Measurements from ENCODE around the gene WDR4.

The WDR4 gene

DNA sequence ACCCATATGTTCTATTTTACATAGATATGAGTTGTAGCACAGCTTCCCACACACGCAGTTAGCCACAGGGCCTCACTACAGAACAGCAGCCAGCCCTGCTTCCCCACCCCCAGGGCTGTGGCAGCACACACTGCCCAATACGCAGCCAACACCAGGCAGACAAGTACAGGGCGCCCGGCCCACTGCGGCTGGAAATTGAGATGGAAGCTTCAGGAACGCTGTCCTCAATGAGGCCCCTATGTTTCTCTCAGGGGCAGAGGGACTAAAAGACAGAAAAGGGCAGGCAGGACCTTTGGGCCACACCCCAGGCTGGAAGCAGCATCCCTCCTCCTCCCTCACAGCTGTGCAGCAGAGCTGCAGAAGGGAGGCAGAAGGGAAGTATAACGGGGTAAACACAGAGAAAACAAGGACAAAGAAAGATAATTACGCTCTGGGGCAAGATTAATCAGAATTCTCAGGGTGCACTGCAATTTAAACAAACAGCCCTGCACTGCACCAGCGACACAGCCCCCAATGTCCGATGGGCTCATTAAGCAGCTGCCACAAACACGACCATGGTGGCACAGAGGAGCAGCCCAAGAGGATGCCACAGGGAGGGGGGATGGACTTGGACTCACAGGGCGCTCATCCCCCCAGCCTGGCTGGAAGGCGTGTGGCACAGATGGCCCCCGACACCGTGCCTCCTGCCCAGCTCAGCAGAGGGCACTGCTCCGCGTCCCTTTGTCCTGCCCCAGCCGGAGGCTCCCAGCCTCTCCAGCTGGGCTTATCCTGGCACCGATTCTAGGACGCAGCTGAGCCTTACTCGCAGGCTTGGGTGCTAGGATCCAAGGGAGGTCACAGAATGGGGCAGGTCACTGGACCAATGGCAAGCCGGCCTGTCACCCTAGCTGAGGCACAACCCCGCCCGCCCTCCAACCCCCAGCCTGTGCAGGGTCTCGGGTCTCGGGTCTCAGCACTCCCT lies 14.2 kb downstream of the WDR4 start:
- TF ChIP-seq FOXA1 (IDR thresholded peaks at IDR 0.05) (no peak), L3MBTL2 (conservative IDR thresholded peaks at IDR 0.05) (no peak), PKNOX1 (IDR thresholded peaks at IDR 0.05) (no peak), ELF4 (IDR thresholded peaks at IDR 0.05) (no peak), ZNF384 (IDR thresholded peaks at IDR 0.05) (no peak), LEF1 (IDR thresholded peaks at IDR 0.05; ENCODE audit: borderline replicate concordance) (no peak), HDGF (IDR thresholded peaks at IDR 0.05; ENCODE audit: borderline replicate concordance) (no peak), SUZ12 (IDR thresholded peaks at IDR 0.05) (no peak), NFRKB (IDR thresholded peaks at IDR 0.05) (no peak), FOXM1 (IDR thresholded peaks at IDR 0.05; ENCODE audit: borderline replicate concordance) (no peak), BHLHE40 (IDR thresholded peaks at IDR 0.05; ENCODE audit: borderline replicate concordance) (no peak), ARNT (IDR thresholded peaks at IDR 0.05) (no peak), FOXK2 (IDR thresholded peaks at IDR 0.05) (no peak), CTBP1 (IDR thresholded peaks at IDR 0.05; ENCODE audit: borderline replicate concordance) (no peak), TARDBP (IDR thresholded peaks at IDR 0.05) (no peak), SP1 (IDR thresholded peaks at IDR 0.05) (no peak)
- POLR2A ChIA-PET, result interaction anchor here (0.8 to 1.7 kb wide), 2 partner anchors 13 to 28 kb away, joined by 3 to 10 read pairs; partner anchors contain the start of gene NDUFV3
- CTCF ChIA-PET, result no interaction called here
- DNase-seq (ENCODE audit: extremely low spot score), result no peak

- no peak for DNase-seq (ENCODE audit: extremely low spot score)
- no peak for TF ChIP-seq ZNF384 (IDR thresholded peaks at IDR 0.05)
- TF ChIP-seq SP1 (IDR thresholded peaks at IDR 0.05), result no peak
- TF ChIP-seq ARNT (IDR thresholded peaks at IDR 0.05), result no peak
- TF ChIP-seq NFRKB (IDR thresholded peaks at IDR 0.05), result no peak
- no peak for TF ChIP-seq TARDBP (IDR thresholded peaks at IDR 0.05)
- no peak for TF ChIP-seq ELF4 (IDR thresholded peaks at IDR 0.05)
- no peak for TF ChIP-seq LEF1 (IDR thresholded peaks at IDR 0.05; ENCODE audit: borderline replicate concordance)
- no peak for TF ChIP-seq FOXA1 (IDR thresholded peaks at IDR 0.05)
- TF ChIP-seq BHLHE40 (IDR thresholded peaks at IDR 0.05; ENCODE audit: borderline replicate concordance), result no peak
- TF ChIP-seq HDGF (IDR thresholded peaks at IDR 0.05; ENCODE audit: borderline replicate concordance), result no peak
- TF ChIP-seq L3MBTL2 (conservative IDR thresholded peaks at IDR 0.05), result no peak
- no peak for TF ChIP-seq PKNOX1 (IDR thresholded peaks at IDR 0.05)
- no peak for TF ChIP-seq CTBP1 (IDR thresholded peaks at IDR 0.05; ENCODE audit: borderline replicate concordance)
- POLR2A ChIA-PET, result no interaction called here
- CTCF ChIA-PET, result no interaction called here
These were observed 15.1 kb downstream of the WDR4 start for GRCh38 chr21:42864286-42864685.

DNA sequence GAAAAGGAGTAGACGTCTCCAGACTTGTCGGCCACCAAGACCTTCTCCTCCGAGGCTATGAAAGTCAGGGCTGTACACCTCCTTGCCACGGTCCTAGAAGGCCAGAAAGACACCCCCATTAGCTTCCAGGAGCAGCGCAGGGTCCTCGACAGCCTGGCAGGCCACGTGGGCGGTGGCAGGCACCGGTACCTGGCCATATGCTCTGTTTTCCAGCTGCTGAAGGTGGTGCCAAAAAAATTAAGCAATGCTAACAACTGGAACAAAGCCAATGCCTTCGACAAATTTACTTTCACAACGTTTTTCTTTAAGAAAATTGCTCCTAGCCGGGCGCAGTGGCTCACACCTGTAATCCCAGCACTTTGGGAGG lies 15.9 kb downstream of the WDR4 start:
- ChIA-PET POLR2A (no interaction called here), CTCF (no interaction called here)
- DNase-seq (ENCODE audit: extremely low spot score), result no peak
- TF ChIP-seq CTBP1 (IDR thresholded peaks at IDR 0.05; ENCODE audit: borderline replicate concordance) (no peak), SUZ12 (IDR thresholded peaks at IDR 0.05) (no peak), ZNF384 (IDR thresholded peaks at IDR 0.05) (no peak), SP1 (IDR thresholded peaks at IDR 0.05) (no peak), ELF4 (IDR thresholded peaks at IDR 0.05) (no peak), FOXM1 (IDR thresholded peaks at IDR 0.05; ENCODE audit: borderline replicate concordance) (no peak), ARNT (IDR thresholded peaks at IDR 0.05) (no peak), PKNOX1 (IDR thresholded peaks at IDR 0.05) (no peak), FOXA1 (IDR thresholded peaks at IDR 0.05) (no peak), TARDBP (IDR thresholded peaks at IDR 0.05) (no peak)

- no peak for TF ChIP-seq SP1 (IDR thresholded peaks at IDR 0.05)
- no peak for TF ChIP-seq ARNT (IDR thresholded peaks at IDR 0.05)
- no peak for TF ChIP-seq L3MBTL2 (conservative IDR thresholded peaks at IDR 0.05)
- no peak for TF ChIP-seq NFRKB (IDR thresholded peaks at IDR 0.05)
- TF ChIP-seq FOXA1 (IDR thresholded peaks at IDR 0.05), result no peak
- no peak for DNase-seq (ENCODE audit: extremely low spot score)
- ChIA-PET CTCF (no interaction called here), POLR2A (no interaction called here)
These were observed 16.4 kb downstream of the WDR4 start for GRCh38 chr21:42862774-42863503.

GRCh38 chr21:42861848-42862400 lies 17.4 kb downstream of the WDR4 start:
- ChIA-PET CTCF (no interaction called here), POLR2A (no interaction called here)
- TF ChIP-seq LEF1 (IDR thresholded peaks at IDR 0.05; ENCODE audit: borderline replicate concordance) (no peak), NFRKB (IDR thresholded peaks at IDR 0.05) (no peak), TARDBP (IDR thresholded peaks at IDR 0.05) (no peak), HDGF (IDR thresholded peaks at IDR 0.05; ENCODE audit: borderline replicate concordance) (no peak), ZNF384 (IDR thresholded peaks at IDR 0.05) (no peak), CTBP1 (IDR thresholded peaks at IDR 0.05; ENCODE audit: borderline replicate concordance) (no peak), ARNT (IDR thresholded peaks at IDR 0.05) (no peak), SP1 (IDR thresholded peaks at IDR 0.05) (no peak), BHLHE40 (IDR thresholded peaks at IDR 0.05; ENCODE audit: borderline replicate concordance) (no peak), FOXA1 (IDR thresholded peaks at IDR 0.05) (no peak), FOXM1 (IDR thresholded peaks at IDR 0.05; ENCODE audit: borderline replicate concordance) (no peak), SUZ12 (IDR thresholded peaks at IDR 0.05) (no peak), ELF4 (IDR thresholded peaks at IDR 0.05) (no peak), FOXK2 (IDR thresholded peaks at IDR 0.05) (no peak), L3MBTL2 (conservative IDR thresholded peaks at IDR 0.05) (no peak), PKNOX1 (IDR thresholded peaks at IDR 0.05) (no peak)
- DNase-seq (ENCODE audit: extremely low spot score), result no peak

Measured in HEK293T (cell line).